ENCODE data around the gene SCN9A. TPM values are rescaled to one million over a fixed set of nuclear protein-coding genes. Genes with fewer than 3 reads are reported as not detected.

SCN9A gene
- total and polyA plus RNA-seq, 2 experiments from 2014 or later: 1.4 TPM

GRCh38 chr2:166404831-166405568, 29.3 kb upstream of the SCN9A start:
- TF ChIP-seq CTCF (IDR thresholded peaks at IDR 0.05; ENCODE audit: low read depth, low read length): no peak
- Histone ChIP-seq H3K27ac (no peak overlapping the region), H3K36me3 (no peaks in the 10 kb centered on the region), H3K9me3 (ENCODE audit: low read depth) (no peaks in the 10 kb centered on the region), H3K4me3 (no peak overlapping the region), H3K4me1 (ENCODE audit: low read depth) (no peaks in the 10 kb centered on the region), H3K27me3 (no peaks in the 10 kb centered on the region)
- DNase-seq (ENCODE audit: low read depth in 1 of 2, low spot score in 1 of 2): no peak

- H3K9me3 ChIP-seq (ENCODE audit: low read depth): no peaks in the 10 kb centered on the region
- TF ChIP-seq CTCF (IDR thresholded peaks at IDR 0.05; ENCODE audit: low read depth, low read length): no peak
- H3K4me1 ChIP-seq (ENCODE audit: low read depth): no peaks in the 10 kb centered on the region
- H3K4me3 ChIP-seq: no peak overlapping the region
- H3K27ac ChIP-seq: no peak overlapping the region
- no peaks in the 10 kb centered on the region for H3K36me3 ChIP-seq
- DNase-seq (ENCODE audit: low read depth in 1 of 2, low spot score in 1 of 2): no peak
- H3K27me3 ChIP-seq: no peaks in the 10 kb centered on the region
Measured at GRCh38 chr2:166394245-166394644, 18.5 kb upstream of the SCN9A start.

GRCh38 chr2:166393008-166393407, 17.3 kb upstream of the SCN9A start:
- Histone ChIP-seq H3K4me3 (no peak overlapping the region), H3K36me3 (no peaks in the 10 kb centered on the region), H3K27me3 (no peaks in the 10 kb centered on the region), H3K4me1 (ENCODE audit: low read depth) (no peaks in the 10 kb centered on the region), H3K9me3 (ENCODE audit: low read depth) (no peaks in the 10 kb centered on the region), H3K27ac (no peak overlapping the region)
- no peak for DNase-seq (ENCODE audit: low read depth in 1 of 2, low spot score in 1 of 2)
- TF ChIP-seq CTCF (IDR thresholded peaks at IDR 0.05; ENCODE audit: low read depth, low read length): no peak

GRCh38 chr2:166388481-166389070, 12.8 kb upstream of the SCN9A start:
- no peaks in the 10 kb centered on the region for H3K27me3 ChIP-seq
- H3K4me3 ChIP-seq: no peak overlapping the region
- DNase-seq (ENCODE audit: low read depth in 1 of 2, low spot score in 1 of 2): peak in 1 of 2 donors; percentile 48
- H3K4me1 ChIP-seq (ENCODE audit: low read depth): no peaks in the 10 kb centered on the region
- no peaks in the 10 kb centered on the region for H3K36me3 ChIP-seq
- no peaks in the 10 kb centered on the region for H3K9me3 ChIP-seq (ENCODE audit: low read depth)
- TF ChIP-seq CTCF (IDR thresholded peaks at IDR 0.05; ENCODE audit: low read depth, low read length): no peak
- no peak overlapping the region for H3K27ac ChIP-seq

- DNase-seq (ENCODE audit: low read depth in 1 of 2, low spot score in 1 of 2): no peak
- no peak for TF ChIP-seq CTCF (IDR thresholded peaks at IDR 0.05; ENCODE audit: low read depth, low read length)
- H3K27ac ChIP-seq: no peak overlapping the region
Measured at GRCh38 chr2:166385313-166385712, 9.6 kb upstream of the SCN9A start.

More at GRCh38 chr2:166385313-166385712, 9.6 kb upstream of the SCN9A start:
- Histone ChIP-seq H3K36me3 (no peaks in the 10 kb centered on the region), H3K4me1 (ENCODE audit: low read depth) (no peaks in the 10 kb centered on the region), H3K27me3 (no peaks in the 10 kb centered on the region), H3K4me3 (no peak overlapping the region), H3K9me3 (ENCODE audit: low read depth) (no peaks in the 10 kb centered on the region)

Measured in cardiac muscle cell (in vitro differentiated cells and primary cell).